Duodenal mucosa (tissue), 2 donors: ENCODE results near the gene HDGF.

Source experiments
- H3K27ac ChIP-seq: one replicate; pipeline ENCODE4 v1.7.0; 2013; ENCODE audit warnings: low read depth, low read length
- H3K27me3 ChIP-seq, 2 donors: one replicate each; pipeline ENCODE4 v1.7.0; 2013; ENCODE audit warnings: low read length in 2 of 2, control low read depth in 1 of 2; ENCODE audit not compliant: insufficient read depth in 2 of 2, control insufficient read depth in 1 of 2
- H3K36me3 ChIP-seq, 2 donors: one replicate each; pipeline ENCODE4 v1.7.0; 2013; ENCODE audit warnings: low read length in 2 of 2, control low read depth in 1 of 2; ENCODE audit not compliant: insufficient read depth in 2 of 2, control insufficient read depth in 1 of 2
- H3K4me1 ChIP-seq, 2 donors: one replicate each; pipeline ENCODE4 v1.7.0; 2013; ENCODE audit warnings: low read length in 2 of 2, control low read depth in 1 of 2; ENCODE audit not compliant: insufficient read depth in 2 of 2, control insufficient read depth in 1 of 2
- H3K4me3 ChIP-seq, 2 donors: one replicate each; pipeline ENCODE4 v1.7.0; 2013; ENCODE audit warnings: low read length in 2 of 2, low read depth in 1 of 2
- H3K9ac ChIP-seq, 2 donors: one replicate each; pipeline ENCODE4 v1.7.0; 2013; ENCODE audit warnings: low read length in 2 of 2, low read depth in 1 of 2
- H3K9me3 ChIP-seq, 2 donors: one replicate each; pipeline ENCODE4 v1.7.0; 2013; ENCODE audit warnings: low read length in 2 of 2, control low read depth in 1 of 2; ENCODE audit not compliant: control insufficient read depth in 1 of 2

Gene HDGF

DNA sequence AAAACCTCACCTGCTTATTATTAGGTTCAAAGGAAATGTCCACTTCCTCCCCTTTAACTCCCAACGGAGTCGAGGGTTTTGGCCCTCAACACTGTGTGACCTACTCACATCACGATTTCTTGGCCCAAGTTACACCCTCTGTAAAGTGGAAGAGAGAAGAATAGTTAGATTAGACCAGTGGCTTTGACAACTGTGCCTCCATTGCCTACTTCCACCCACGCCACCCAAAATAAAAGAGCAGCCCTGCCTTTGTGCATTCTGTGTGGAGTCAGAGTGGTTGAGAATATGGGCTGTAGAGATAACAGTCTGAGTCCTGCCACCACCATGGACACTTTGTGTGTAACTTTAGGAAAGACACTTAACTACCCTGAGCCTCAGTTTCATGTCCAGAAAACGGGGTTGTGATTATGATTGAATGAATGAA is 4.1 kb upstream of the HDGF start:
- peaks cover 9 to 14% of the 10 kb centered on the region in 2 donors for H3K4me1 ChIP-seq

GRCh38 chr1:156754219-156754618 is 2.7 kb upstream of the HDGF start:
- Histone ChIP-seq H3K9me3 (peaks cover 0 to 1% of the 10 kb centered on the region in 2 donors), H3K4me1 (peaks cover 17 to 27% of the 10 kb centered on the region in 2 donors), H3K27ac (no peak overlapping the region), H3K27me3 (no peaks in the 10 kb centered on the region), H3K36me3 (no peaks in the 10 kb centered on the region), H3K9ac (no peak overlapping the region), H3K4me3 (no peak overlapping the region)

More for the DNA sequence above, 4.1 kb upstream of the HDGF start:
- Histone ChIP-seq H3K9ac (no peak overlapping the region), H3K9me3 (peaks cover 0 to 1% of the 10 kb centered on the region in 2 donors), H3K27ac (no peak overlapping the region), H3K27me3 (no peaks in the 10 kb centered on the region), H3K4me3 (no peak overlapping the region), H3K36me3 (no peaks in the 10 kb centered on the region)

GRCh38 chr1:156752843-156753482 is 1.5 kb upstream of the HDGF start:
- H3K9ac ChIP-seq: peak overlapping the region; percentile 89 to 96
- no peaks in the 10 kb centered on the region for H3K27me3 ChIP-seq
- H3K9me3 ChIP-seq: peaks cover 0 to 1% of the 10 kb centered on the region in 2 donors
- no peaks in the 10 kb centered on the region for H3K36me3 ChIP-seq
- H3K4me3 ChIP-seq: peak overlapping the region; percentile 93 to 94
- H3K27ac ChIP-seq: no peak overlapping the region
- H3K4me1 ChIP-seq: peaks cover 29 to 40% of the 10 kb centered on the region in 2 donors

GRCh38 chr1:156751757-156752481 is 444 bp upstream of the HDGF start:
- Histone ChIP-seq H3K27me3 (no peaks in the 10 kb centered on the region), H3K9me3 (peaks cover 0 to 1% of the 10 kb centered on the region in 2 donors), H3K27ac (peak overlapping the region; percentile 95), H3K4me1 (peaks cover 37 to 49% of the 10 kb centered on the region in 2 donors), H3K36me3 (no peaks in the 10 kb centered on the region), H3K9ac (peak overlapping the region; percentile 89 to 96), H3K4me3 (peak overlapping the region; percentile 93 to 94)

- Histone ChIP-seq H3K9ac (peak overlapping the region; percentile 85 to 95), H3K36me3 (no peaks in the 10 kb centered on the region), H3K9me3 (peaks cover 0 to 1% of the 10 kb centered on the region in 2 donors), H3K27ac (peak overlapping the region; percentile 95), H3K4me3 (peak overlapping the region; percentile 93 to 94), H3K4me1 (peaks cover 43 to 58% of the 10 kb centered on the region in 2 donors), H3K27me3 (no peaks in the 10 kb centered on the region)
These were observed 594 bp downstream of the HDGF start for GRCh38 chr1:156750711-156751450.

DNA sequence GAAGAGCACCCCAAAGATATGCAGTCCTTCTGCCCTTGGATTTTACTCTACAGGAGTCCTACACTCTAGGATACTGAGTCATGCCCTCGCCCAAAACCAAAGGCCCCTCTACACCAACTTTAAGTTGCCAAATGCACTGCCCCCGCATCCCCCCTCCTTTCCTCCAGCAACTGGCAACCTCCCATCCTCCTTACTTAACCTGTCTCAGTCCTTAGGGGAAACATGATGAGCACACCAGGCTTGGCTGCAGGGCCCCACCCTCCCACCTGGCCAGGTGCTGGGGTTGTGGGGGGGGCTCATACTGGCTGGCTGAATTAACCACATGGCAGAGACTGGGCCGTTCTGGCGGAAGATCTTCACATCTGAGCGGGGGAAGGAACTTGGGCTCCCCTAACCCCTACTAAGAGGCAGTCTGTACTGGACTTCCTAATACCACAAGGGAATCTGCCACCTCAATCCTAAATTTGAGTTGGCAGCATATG is 1.2 kb downstream of the HDGF start:
- Histone ChIP-seq H3K9me3 (peaks cover 0 to 1% of the 10 kb centered on the region in 2 donors), H3K9ac (peak overlapping the region; percentile 85 to 95), H3K4me1 (peaks cover 50 to 62% of the 10 kb centered on the region in 2 donors), H3K27me3 (no peaks in the 10 kb centered on the region), H3K36me3 (peaks cover under 1 to 5% of the 10 kb centered on the region in 2 donors), H3K27ac (peak overlapping the region; percentile 95), H3K4me3 (peak overlapping the region; percentile 93 to 94)

GRCh38 chr1:156749419-156750118 is 1.9 kb downstream of the HDGF start:
- Histone ChIP-seq H3K4me1 (peaks cover 52 to 62% of the 10 kb centered on the region in 2 donors), H3K9me3 (peaks cover 0 to 1% of the 10 kb centered on the region in 2 donors), H3K27ac (peak overlapping the region; percentile 95), H3K9ac (peak overlapping the region; percentile 85 to 95), H3K27me3 (no peaks in the 10 kb centered on the region), H3K4me3 (peak overlapping the region; percentile 93 to 94), H3K36me3 (peaks cover 6 to 8% of the 10 kb centered on the region in 2 donors)

GRCh38 chr1:156748670-156749418 is 2.6 kb downstream of the HDGF start:
- no peaks in the 10 kb centered on the region for H3K27me3 ChIP-seq
- peak overlapping the region; percentile 93 to 94 for H3K4me3 ChIP-seq
- H3K4me1 ChIP-seq: peaks cover 52 to 62% of the 10 kb centered on the region in 2 donors

More at GRCh38 chr1:156748670-156749418, 2.6 kb downstream of the HDGF start:
- Histone ChIP-seq H3K27ac (peak overlapping the region; percentile 95), H3K9ac (peak overlapping the region; percentile 85 to 95), H3K36me3 (peaks cover 10 to 13% of the 10 kb centered on the region in 2 donors), H3K9me3 (peaks cover 0 to 1% of the 10 kb centered on the region in 2 donors)
